HG03097 (cell line): Measurements from ENCODE around the gene PREX1.

ENCODE experiments used
- ATAC-seq: cut with Tn5 transposase; IDR thresholded peaks from one replicate; pipeline ENCODE4 v1.9.1; 2021; ENCODE audit not compliant: unreplicated experiment, low FRiP score

The PREX1 gene

GRCh38 chr20:48673507-48673906 is 154.3 kb downstream of the PREX1 start:
- ATAC-seq = no peak

GRCh38 chr20:48672324-48672723 is 155.5 kb downstream of the PREX1 start:
- no peak for ATAC-seq

- no peak for ATAC-seq
Observed at GRCh38 chr20:48671141-48671540, 156.7 kb downstream of the PREX1 start.

GRCh38 chr20:48669946-48670605 is 157.7 kb downstream of the PREX1 start:
- no peak for ATAC-seq

- no peak for ATAC-seq
Observed at GRCh38 chr20:48668451-48668946, 159.3 kb downstream of the PREX1 start.

- no peak for ATAC-seq
Observed at GRCh38 chr20:48667889-48668413, 159.8 kb downstream of the PREX1 start.

GRCh38 chr20:48667481-48667880 is 160.3 kb downstream of the PREX1 start:
- ATAC-seq = no peak

- ATAC-seq = no peak
Observed at GRCh38 chr20:48665785-48666184, 162.0 kb downstream of the PREX1 start.

GRCh38 chr20:48662711-48663110 is 165.1 kb downstream of the PREX1 start:
- no peak for ATAC-seq

- no peak for ATAC-seq
Observed at GRCh38 chr20:48661575-48662455, 166.0 kb downstream of the PREX1 start.

- ATAC-seq = no peak
Observed at GRCh38 chr20:48660788-48661187, 167.0 kb downstream of the PREX1 start.

GRCh38 chr20:48659858-48660257 is 167.9 kb downstream of the PREX1 start:
- ATAC-seq = no peak

GRCh38 chr20:48658505-48658904 is 169.3 kb downstream of the PREX1 start:
- ATAC-seq = no peak

GRCh38 chr20:48658198-48658476 is 169.7 kb downstream of the PREX1 start:
- no peak for ATAC-seq

- no peak for ATAC-seq
Observed at GRCh38 chr20:48657426-48658197, 170.2 kb downstream of the PREX1 start.

GRCh38 chr20:48656661-48657211 is 171.1 kb downstream of the PREX1 start:
- no peak for ATAC-seq

- ATAC-seq = no peak
Observed at GRCh38 chr20:48656137-48656536, 171.7 kb downstream of the PREX1 start.

- ATAC-seq = no peak
Observed at GRCh38 chr20:48653706-48654051, 174.1 kb downstream of the PREX1 start.

- no peak for ATAC-seq
Observed at GRCh38 chr20:48652961-48653705, 174.7 kb downstream of the PREX1 start.

GRCh38 chr20:48651960-48652359 is 175.8 kb downstream of the PREX1 start:
- no peak for ATAC-seq
